ENCODE results near the gene PDILT. TPM values are rescaled to one million over a fixed set of nuclear protein-coding genes. Genes with fewer than 3 reads are reported as not detected.

The PDILT gene
- total and polyA plus RNA-seq, 2 experiments from 2014 or later = not detected

- TF ChIP-seq STAT1 (IDR thresholded peaks at IDR 0.05; ENCODE audit: unreplicated experiment) = no peak
- no peak for TF ChIP-seq CTCF (conservative IDR thresholded peaks at IDR 0.05; ENCODE audit: low read depth in 2 of 2)
- TF ChIP-seq CREB1 (CRISPR knock-in tag; IDR thresholded peaks at IDR 0.05; ENCODE audit: low read depth) = no peak
- TF ChIP-seq POLR2AphosphoS5 (IDR thresholded peaks at IDR 0.05; ENCODE audit: low read depth) = no peak
- TF ChIP-seq EZH2 (IDR thresholded peaks at IDR 0.05; ENCODE audit: low read depth, unreplicated experiment) = no peak
- TF ChIP-seq, protein P1, sequence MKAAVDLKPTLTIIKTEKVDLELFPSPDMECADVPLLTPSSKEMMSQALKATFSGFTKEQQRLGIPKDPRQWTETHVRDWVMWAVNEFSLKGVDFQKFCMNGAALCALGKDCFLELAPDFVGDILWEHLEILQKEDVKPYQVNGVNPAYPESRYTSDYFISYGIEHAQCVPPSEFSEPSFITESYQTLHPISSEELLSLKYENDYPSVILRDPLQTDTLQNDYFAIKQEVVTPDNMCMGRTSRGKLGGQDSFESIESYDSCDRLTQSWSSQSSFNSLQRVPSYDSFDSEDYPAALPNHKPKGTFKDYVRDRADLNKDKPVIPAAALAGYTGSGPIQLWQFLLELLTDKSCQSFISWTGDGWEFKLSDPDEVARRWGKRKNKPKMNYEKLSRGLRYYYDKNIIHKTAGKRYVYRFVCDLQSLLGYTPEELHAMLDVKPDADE (IDR thresholded peaks at IDR 0.05) = no peak
- TF ChIP-seq ZNF114 (CRISPR knock-in tag; IDR thresholded peaks at IDR 0.05) = no peak
- TF ChIP-seq NANOG (IDR thresholded peaks at IDR 0.05; ENCODE audit: borderline replicate concordance) = no peak
These were observed 35.0 kb downstream of the PDILT start (continued) for GRCh38 chr16:20369452-20370054.

GRCh38 chr16:20364051-20364450 is 40.5 kb downstream of the PDILT start:
- DNase-seq (ENCODE audit: low spot score) (no peak), ATAC-seq (no peak)
- no peaks in the 10 kb centered on the region for H3K9me2 ChIP-seq (ENCODE audit: insufficient read depth)
- no peaks in the 10 kb centered on the region for H3K36me3 Mint-ChIP-seq (ENCODE audit: low read depth)
- H3K27ac ChIP-seq (ENCODE audit: low read depth) = no peak overlapping the region
- peaks cover 4% of the 10 kb centered on the region; the same call in 1 of the 3 replicates for H3K9me3 Mint-ChIP-seq
- no peak overlapping the region for H3K4me3 ChIP-seq
- H3K27me3 Mint-ChIP-seq (ENCODE audit: insufficient read depth, low read depth, poor library complexity) = no peaks in the 10 kb centered on the region
- no peaks in the 10 kb centered on the region for H3F3A ChIP-seq (replicated peaks; ENCODE audit: low read depth)
- no peaks in the 10 kb centered on the region for H3K4me1 Mint-ChIP-seq
- no peak overlapping the region for H3K4me3 Mint-ChIP-seq
- no peaks in the 10 kb centered on the region for H3K79me2 ChIP-seq (replicated peaks; ENCODE audit: insufficient read depth)
- no peak overlapping the region for H2AFZ ChIP-seq
- no peaks in the 10 kb centered on the region for H3K27me3 ChIP-seq (ENCODE audit: insufficient read depth)
- H3K36me3 ChIP-seq (ENCODE audit: insufficient read depth) = no peaks in the 10 kb centered on the region
- H3K4me2 ChIP-seq = no peak overlapping the region
- H3K4me1 ChIP-seq (ENCODE audit: insufficient read depth) = no peaks in the 10 kb centered on the region
- H3K27ac Mint-ChIP-seq = no peak overlapping the region
- H4K20me1 ChIP-seq (replicated peaks; ENCODE audit: insufficient read depth) = no peaks in the 10 kb centered on the region
- TF ChIP-seq CTCF (conservative IDR thresholded peaks at IDR 0.05; ENCODE audit: low read depth in 2 of 2) (no peak), ZNF462 (CRISPR knock-in tag; IDR thresholded peaks at IDR 0.05) (no peak)
- TF ChIP-seq, protein P2, sequence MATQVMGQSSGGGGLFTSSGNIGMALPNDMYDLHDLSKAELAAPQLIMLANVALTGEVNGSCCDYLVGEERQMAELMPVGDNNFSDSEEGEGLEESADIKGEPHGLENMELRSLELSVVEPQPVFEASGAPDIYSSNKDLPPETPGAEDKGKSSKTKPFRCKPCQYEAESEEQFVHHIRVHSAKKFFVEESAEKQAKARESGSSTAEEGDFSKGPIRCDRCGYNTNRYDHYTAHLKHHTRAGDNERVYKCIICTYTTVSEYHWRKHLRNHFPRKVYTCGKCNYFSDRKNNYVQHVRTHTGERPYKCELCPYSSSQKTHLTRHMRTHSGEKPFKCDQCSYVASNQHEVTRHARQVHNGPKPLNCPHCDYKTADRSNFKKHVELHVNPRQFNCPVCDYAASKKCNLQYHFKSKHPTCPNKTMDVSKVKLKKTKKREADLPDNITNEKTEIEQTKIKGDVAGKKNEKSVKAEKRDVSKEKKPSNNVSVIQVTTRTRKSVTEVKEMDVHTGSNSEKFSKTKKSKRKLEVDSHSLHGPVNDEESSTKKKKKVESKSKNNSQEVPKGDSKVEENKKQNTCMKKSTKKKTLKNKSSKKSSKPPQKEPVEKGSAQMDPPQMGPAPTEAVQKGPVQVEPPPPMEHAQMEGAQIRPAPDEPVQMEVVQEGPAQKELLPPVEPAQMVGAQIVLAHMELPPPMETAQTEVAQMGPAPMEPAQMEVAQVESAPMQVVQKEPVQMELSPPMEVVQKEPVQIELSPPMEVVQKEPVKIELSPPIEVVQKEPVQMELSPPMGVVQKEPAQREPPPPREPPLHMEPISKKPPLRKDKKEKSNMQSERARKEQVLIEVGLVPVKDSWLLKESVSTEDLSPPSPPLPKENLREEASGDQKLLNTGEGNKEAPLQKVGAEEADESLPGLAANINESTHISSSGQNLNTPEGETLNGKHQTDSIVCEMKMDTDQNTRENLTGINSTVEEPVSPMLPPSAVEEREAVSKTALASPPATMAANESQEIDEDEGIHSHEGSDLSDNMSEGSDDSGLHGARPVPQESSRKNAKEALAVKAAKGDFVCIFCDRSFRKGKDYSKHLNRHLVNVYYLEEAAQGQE (IDR thresholded peaks at IDR 0.05; ENCODE audit: unreplicated experiment) = no peak
